WI38 (cell line): ENCODE measurements around the gene DSCAML1.

ENCODE experiments used
- H3K4me3 ChIP-seq: 2 replicates; pipeline ENCODE4 v1.5.1; 2011; ENCODE audit warnings: low read depth, mild to moderate bottlenecking, control low read depth, low read length
- CTCF ChIP-seq: IDR thresholded peaks from 2 replicates; pipeline ENCODE4 v1.5.1; 2012; ENCODE audit warnings: low read depth, mild to moderate bottlenecking, control low read depth, low read length

The DSCAML1 gene

GRCh38 chr11:117717485-117718314 is 79.3 kb downstream of the DSCAML1 start:
- no peak overlapping the region for H3K4me3 ChIP-seq
- no peak for TF ChIP-seq CTCF

- TF ChIP-seq CTCF = no peak
- H3K4me3 ChIP-seq = no peak overlapping the region
These were observed 80.2 kb downstream of the DSCAML1 start for GRCh38 chr11:117716521-117717440.

GRCh38 chr11:117715801-117716200 is 81.2 kb downstream of the DSCAML1 start:
- no peak for TF ChIP-seq CTCF
- no peak overlapping the region for H3K4me3 ChIP-seq

GRCh38 chr11:117713538-117713991 is 83.5 kb downstream of the DSCAML1 start:
- no peak overlapping the region for H3K4me3 ChIP-seq
- no peak for TF ChIP-seq CTCF

GRCh38 chr11:117712530-117712929 is 84.5 kb downstream of the DSCAML1 start:
- no peak overlapping the region for H3K4me3 ChIP-seq
- no peak for TF ChIP-seq CTCF

- TF ChIP-seq CTCF = no peak
- no peak overlapping the region for H3K4me3 ChIP-seq
These were observed 85.7 kb downstream of the DSCAML1 start for GRCh38 chr11:117711331-117711730.

GRCh38 chr11:117710211-117710610 is 86.8 kb downstream of the DSCAML1 start:
- H3K4me3 ChIP-seq = no peak overlapping the region
- TF ChIP-seq CTCF = no peak
